Liver (tissue), 3 donors: ENCODE results near the gene OLIG2.

Experiments
- RAD21 ChIP-seq, 2 donors: IDR thresholded peaks; 2 replicates each; pipeline ENCODE4 v1.6.1; 2016; ENCODE audit warnings: antibody characterized with exemption in 2 of 2, mild to moderate bottlenecking in 2 of 2
- TF ChIP-seq, protein P1 (sequence below): fragments of 150-350 bp; IDR thresholded peaks from 2 replicates; pipeline ENCODE4 v1.5.1; 2017; ENCODE audit warnings: improper control_type of control experiment, low read depth, low read length; ENCODE audit not compliant: missing input control
- TF ChIP-seq, protein P2 (sequence below): IDR thresholded peaks from 2 replicates; pipeline ENCODE4 v1.6.1; 2016; ENCODE audit warnings: antibody characterized with exemption
- TF ChIP-seq, protein P3 (sequence below): IDR thresholded peaks from 2 replicates; pipeline ENCODE4 v1.6.1; 2016; ENCODE audit warnings: antibody characterized with exemption
- TF ChIP-seq, protein P4 (sequence below): IDR thresholded peaks from 2 replicates; pipeline ENCODE4 v1.6.1; 2016; ENCODE audit warnings: antibody characterized with exemption
- donor health status: healthy.
- donor health status: healthy.

DNA sequence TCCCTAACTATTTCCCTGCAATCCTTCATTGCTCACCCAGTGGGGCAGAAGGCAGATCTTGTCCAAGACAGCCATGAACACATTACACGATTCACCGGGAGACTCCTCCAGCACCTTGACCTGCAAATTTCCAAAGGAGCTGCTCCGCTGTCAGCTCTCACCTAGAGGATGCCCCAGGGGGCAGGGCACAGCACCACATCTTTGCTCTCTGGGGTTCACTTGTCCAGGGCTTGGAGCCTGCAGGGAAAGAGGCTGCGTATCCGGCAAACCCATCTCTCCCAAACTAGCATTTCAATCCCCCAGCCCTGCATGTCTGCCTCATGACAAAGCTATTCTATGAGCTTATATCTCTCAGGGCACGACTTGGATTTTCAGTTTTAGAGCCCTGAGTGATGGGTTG, 35.1 kb upstream of the OLIG2 start:
- TF ChIP-seq, protein P1, sequence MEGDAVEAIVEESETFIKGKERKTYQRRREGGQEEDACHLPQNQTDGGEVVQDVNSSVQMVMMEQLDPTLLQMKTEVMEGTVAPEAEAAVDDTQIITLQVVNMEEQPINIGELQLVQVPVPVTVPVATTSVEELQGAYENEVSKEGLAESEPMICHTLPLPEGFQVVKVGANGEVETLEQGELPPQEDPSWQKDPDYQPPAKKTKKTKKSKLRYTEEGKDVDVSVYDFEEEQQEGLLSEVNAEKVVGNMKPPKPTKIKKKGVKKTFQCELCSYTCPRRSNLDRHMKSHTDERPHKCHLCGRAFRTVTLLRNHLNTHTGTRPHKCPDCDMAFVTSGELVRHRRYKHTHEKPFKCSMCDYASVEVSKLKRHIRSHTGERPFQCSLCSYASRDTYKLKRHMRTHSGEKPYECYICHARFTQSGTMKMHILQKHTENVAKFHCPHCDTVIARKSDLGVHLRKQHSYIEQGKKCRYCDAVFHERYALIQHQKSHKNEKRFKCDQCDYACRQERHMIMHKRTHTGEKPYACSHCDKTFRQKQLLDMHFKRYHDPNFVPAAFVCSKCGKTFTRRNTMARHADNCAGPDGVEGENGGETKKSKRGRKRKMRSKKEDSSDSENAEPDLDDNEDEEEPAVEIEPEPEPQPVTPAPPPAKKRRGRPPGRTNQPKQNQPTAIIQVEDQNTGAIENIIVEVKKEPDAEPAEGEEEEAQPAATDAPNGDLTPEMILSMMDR = no peak
- TF ChIP-seq, protein P2, sequence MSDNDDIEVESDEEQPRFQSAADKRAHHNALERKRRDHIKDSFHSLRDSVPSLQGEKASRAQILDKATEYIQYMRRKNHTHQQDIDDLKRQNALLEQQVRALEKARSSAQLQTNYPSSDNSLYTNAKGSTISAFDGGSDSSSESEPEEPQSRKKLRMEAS = no peak
- TF ChIP-seq, protein P3, sequence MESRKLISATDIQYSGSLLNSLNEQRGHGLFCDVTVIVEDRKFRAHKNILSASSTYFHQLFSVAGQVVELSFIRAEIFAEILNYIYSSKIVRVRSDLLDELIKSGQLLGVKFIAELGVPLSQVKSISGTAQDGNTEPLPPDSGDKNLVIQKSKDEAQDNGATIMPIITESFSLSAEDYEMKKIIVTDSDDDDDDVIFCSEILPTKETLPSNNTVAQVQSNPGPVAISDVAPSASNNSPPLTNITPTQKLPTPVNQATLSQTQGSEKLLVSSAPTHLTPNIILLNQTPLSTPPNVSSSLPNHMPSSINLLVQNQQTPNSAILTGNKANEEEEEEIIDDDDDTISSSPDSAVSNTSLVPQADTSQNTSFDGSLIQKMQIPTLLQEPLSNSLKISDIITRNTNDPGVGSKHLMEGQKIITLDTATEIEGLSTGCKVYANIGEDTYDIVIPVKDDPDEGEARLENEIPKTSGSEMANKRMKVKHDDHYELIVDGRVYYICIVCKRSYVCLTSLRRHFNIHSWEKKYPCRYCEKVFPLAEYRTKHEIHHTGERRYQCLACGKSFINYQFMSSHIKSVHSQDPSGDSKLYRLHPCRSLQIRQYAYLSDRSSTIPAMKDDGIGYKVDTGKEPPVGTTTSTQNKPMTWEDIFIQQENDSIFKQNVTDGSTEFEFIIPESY = no peak
- TF ChIP-seq RAD21 (IDR thresholded peaks at IDR 0.05) = no peak
- TF ChIP-seq, protein P4, sequence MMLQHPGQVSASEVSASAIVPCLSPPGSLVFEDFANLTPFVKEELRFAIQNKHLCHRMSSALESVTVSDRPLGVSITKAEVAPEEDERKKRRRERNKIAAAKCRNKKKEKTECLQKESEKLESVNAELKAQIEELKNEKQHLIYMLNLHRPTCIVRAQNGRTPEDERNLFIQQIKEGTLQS = no peak
